Measurements from ENCODE around the gene LRRK2. TPM values are rescaled to one million over a fixed set of nuclear protein-coding genes. Genes with fewer than 3 reads are reported as not detected.
"Not testable (repeated sequence)": the region's sequence is repeated elsewhere in the genome, so short reads cannot be mapped to it uniquely, and the experiment has no call there.

Gene LRRK2
- total RNA-seq, 2 experiments from 2014 or later: 0.76 TPM; not detected in 1

DNA sequence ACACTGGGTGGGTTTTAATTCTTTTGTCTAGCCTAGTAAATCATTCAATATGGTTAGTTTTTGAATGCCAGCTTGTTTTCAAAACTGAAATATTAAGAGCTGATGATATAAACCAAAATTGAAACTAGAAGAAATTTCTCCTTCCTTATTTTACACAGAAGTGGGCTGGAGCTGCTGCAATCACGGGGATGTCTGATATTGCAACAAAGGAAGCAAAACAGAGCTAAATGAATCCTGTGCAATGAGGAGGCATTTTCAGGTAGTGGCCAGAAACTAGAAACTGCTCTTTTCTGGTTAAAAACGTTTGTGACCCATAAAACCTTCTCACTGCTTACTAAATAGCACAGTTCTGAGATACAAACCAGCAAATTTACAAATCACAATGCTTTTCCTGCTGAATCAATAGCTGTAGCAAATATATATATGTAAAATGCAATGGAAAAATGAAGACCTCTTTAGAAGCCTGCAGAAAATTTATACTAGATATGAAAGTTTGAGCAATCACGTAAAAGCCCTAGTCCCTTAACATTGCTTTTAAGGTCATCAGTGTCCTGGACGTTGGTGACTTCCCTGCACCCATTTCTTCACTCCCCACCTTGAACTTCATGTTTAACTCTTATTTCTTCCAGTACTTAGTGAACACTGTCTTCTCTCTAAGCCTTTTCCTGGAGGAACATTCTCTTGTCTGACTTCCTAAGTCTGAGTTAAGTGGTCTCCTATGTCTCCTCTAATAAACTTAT, 15.9 kb upstream of the LRRK2 start:
- intact Hi-C loops (cut with micrococcal nuclease): no loop called here
- Mint-ChIP-seq H3K27ac (no peak overlapping the region), H3K4me3 (no peak overlapping the region), H3K4me1 (ENCODE audit: low read depth) (no peaks in the 10 kb centered on the region), H3K9me3 (peaks cover 3% of the 10 kb centered on the region), H3K36me3 (ENCODE audit: low read depth) (no peaks in the 10 kb centered on the region), H3K27me3 (peaks cover 5% of the 10 kb centered on the region)
- POLR2A ChIA-PET: no interaction called here
- TF ChIP-seq, protein P1, sequence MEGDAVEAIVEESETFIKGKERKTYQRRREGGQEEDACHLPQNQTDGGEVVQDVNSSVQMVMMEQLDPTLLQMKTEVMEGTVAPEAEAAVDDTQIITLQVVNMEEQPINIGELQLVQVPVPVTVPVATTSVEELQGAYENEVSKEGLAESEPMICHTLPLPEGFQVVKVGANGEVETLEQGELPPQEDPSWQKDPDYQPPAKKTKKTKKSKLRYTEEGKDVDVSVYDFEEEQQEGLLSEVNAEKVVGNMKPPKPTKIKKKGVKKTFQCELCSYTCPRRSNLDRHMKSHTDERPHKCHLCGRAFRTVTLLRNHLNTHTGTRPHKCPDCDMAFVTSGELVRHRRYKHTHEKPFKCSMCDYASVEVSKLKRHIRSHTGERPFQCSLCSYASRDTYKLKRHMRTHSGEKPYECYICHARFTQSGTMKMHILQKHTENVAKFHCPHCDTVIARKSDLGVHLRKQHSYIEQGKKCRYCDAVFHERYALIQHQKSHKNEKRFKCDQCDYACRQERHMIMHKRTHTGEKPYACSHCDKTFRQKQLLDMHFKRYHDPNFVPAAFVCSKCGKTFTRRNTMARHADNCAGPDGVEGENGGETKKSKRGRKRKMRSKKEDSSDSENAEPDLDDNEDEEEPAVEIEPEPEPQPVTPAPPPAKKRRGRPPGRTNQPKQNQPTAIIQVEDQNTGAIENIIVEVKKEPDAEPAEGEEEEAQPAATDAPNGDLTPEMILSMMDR (IDR thresholded peaks at IDR 0.05): no peak
- no peak for ATAC-seq
- DNase-seq: no peak
- CTCF ChIA-PET: no interaction called here

DNA sequence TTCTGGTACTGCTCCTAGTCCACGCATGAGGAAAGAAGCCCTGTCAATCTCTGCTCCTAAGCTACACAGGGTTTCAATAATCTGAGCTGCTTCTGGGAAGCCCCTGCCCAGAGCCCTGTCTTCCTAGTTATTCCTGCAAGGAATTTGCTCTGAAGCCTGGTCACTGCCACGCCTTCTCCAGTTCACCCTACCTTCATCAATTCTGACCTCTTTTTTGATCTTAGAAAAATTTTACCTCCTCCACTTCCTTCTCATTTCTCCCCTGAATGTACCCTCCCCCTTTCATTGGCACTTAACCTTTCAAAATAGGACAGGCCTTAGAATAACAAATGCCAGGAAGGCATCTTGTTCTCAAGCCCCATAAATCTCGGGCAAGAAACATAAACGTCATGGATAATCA, 14.9 kb upstream of the LRRK2 start:
- no peaks in the 10 kb centered on the region for H3K36me3 Mint-ChIP-seq (ENCODE audit: low read depth)
- no peak overlapping the region for H3K4me3 Mint-ChIP-seq
- POLR2A ChIA-PET: no interaction called here
- H3K4me1 Mint-ChIP-seq (ENCODE audit: low read depth): no peaks in the 10 kb centered on the region
- ATAC-seq: no peak
- peaks cover 3% of the 10 kb centered on the region for H3K9me3 Mint-ChIP-seq
- no peak for DNase-seq
- intact Hi-C loops (cut with micrococcal nuclease): no loop called here
- no peak overlapping the region for H3K27ac Mint-ChIP-seq
- CTCF ChIA-PET: no interaction called here
- H3K27me3 Mint-ChIP-seq: peaks cover 5% of the 10 kb centered on the region
- TF ChIP-seq, protein P1 (IDR thresholded peaks at IDR 0.05): no peak

GRCh38 chr12:40211186-40211585, 13.6 kb upstream of the LRRK2 start:
- H3K4me3 Mint-ChIP-seq; intact Hi-C loops (cut with micrococcal nuclease); H3K27me3 Mint-ChIP-seq; ATAC-seq; DNase-seq; H3K27ac Mint-ChIP-seq; H3K36me3 Mint-ChIP-seq (ENCODE audit: low read depth); POLR2A ChIA-PET; CTCF ChIA-PET; H3K9me3 Mint-ChIP-seq; H3K4me1 Mint-ChIP-seq (ENCODE audit: low read depth): not testable (repeated sequence)

DNA sequence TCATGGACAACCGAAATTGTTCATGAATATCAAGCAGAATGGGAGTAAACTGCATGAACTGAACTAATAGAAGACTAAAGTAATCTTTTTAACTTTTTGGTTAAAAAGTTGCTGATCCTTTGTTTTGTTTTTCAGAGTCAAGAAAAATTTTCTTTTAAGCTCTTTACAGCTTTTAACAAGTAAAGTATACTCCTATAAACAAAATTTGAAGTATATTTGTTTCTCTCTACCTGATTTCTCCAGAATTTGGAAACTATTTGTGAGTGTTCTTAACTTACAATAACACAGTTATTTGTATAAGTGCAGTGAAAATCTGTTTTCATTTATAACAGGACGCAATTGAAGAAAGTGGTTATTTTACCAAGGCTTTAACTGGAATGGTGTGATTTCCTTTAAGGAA, 12.2 kb upstream of the LRRK2 start:
- POLR2A ChIA-PET: interaction anchor here (0.7 kb wide), 1 partner anchor 761 kb away, joined by 3 read pairs; no protein-coding TSS in a partner anchor
- peaks cover 1% of the 10 kb centered on the region for H3K27me3 Mint-ChIP-seq
- CTCF ChIA-PET: no interaction called here
- peaks cover 3% of the 10 kb centered on the region for H3K9me3 Mint-ChIP-seq
- no peak overlapping the region for H3K4me3 Mint-ChIP-seq
- TF ChIP-seq, protein P1 (IDR thresholded peaks at IDR 0.05): no peak
- DNase-seq (no peak), ATAC-seq (no peak)
- intact Hi-C loops (cut with micrococcal nuclease): no loop called here
- no peak overlapping the region for H3K27ac Mint-ChIP-seq
- H3K36me3 Mint-ChIP-seq (ENCODE audit: low read depth): no peaks in the 10 kb centered on the region
- H3K4me1 Mint-ChIP-seq (ENCODE audit: low read depth): no peaks in the 10 kb centered on the region

DNA sequence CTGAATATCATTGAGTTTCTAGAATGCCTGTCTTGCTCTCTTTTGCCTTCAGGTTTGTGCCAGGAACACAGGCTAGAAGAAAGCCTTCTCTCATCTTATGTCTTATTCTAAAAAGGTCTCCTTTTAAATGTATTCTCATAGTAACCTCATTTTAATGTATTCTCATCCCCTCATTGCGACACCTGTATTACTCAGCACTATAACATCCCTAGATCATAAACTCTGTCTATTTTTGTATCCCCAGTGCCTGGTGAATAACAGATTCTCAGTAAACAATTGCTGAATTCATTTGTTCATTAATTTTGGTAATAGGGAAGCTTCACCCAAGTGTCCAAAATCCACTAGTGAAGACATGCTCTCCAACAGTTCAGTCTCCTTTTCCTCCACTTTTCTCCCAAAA, 8.8 kb upstream of the LRRK2 start:
- intact Hi-C loops (cut with micrococcal nuclease): no loop called here
- no peak for ATAC-seq
- ChIA-PET POLR2A (no interaction called here), CTCF (no interaction called here)
- H3K4me1 Mint-ChIP-seq (ENCODE audit: low read depth): no peaks in the 10 kb centered on the region
- H3K27ac Mint-ChIP-seq: no peak overlapping the region
- H3K36me3 Mint-ChIP-seq (ENCODE audit: low read depth): no peaks in the 10 kb centered on the region
- peaks cover 3% of the 10 kb centered on the region for H3K9me3 Mint-ChIP-seq
- H3K4me3 Mint-ChIP-seq: no peak overlapping the region
- TF ChIP-seq, protein P1 (IDR thresholded peaks at IDR 0.05): no peak
- DNase-seq: no peak
- peaks cover 2% of the 10 kb centered on the region for H3K27me3 Mint-ChIP-seq

Measured in activated CD8-positive, alpha-beta T cell treated with anti-CD3 and anti-CD28 coated beads for 36 hours (primary cell).